COLO668 (cell line): ENCODE measurements around the gene LAMTOR4.

Source experiments
- DNase-seq: peaks from one replicate; lab custom pipeline; 2025; ENCODE audit not compliant: unreplicated experiment; lab: John Stamatoyannopoulos, UW

The LAMTOR4 gene

GRCh38 chr7:100152937-100153666, 4.4 kb downstream of the LAMTOR4 start:
- DNase-seq, result no peak

- no peak for DNase-seq
These were observed 5.2 kb downstream of the LAMTOR4 start for GRCh38 chr7:100153708-100154535.

- DNase-seq, result no peak
These were observed 6.2 kb downstream of the LAMTOR4 start for GRCh38 chr7:100154651-100155491.

DNA sequence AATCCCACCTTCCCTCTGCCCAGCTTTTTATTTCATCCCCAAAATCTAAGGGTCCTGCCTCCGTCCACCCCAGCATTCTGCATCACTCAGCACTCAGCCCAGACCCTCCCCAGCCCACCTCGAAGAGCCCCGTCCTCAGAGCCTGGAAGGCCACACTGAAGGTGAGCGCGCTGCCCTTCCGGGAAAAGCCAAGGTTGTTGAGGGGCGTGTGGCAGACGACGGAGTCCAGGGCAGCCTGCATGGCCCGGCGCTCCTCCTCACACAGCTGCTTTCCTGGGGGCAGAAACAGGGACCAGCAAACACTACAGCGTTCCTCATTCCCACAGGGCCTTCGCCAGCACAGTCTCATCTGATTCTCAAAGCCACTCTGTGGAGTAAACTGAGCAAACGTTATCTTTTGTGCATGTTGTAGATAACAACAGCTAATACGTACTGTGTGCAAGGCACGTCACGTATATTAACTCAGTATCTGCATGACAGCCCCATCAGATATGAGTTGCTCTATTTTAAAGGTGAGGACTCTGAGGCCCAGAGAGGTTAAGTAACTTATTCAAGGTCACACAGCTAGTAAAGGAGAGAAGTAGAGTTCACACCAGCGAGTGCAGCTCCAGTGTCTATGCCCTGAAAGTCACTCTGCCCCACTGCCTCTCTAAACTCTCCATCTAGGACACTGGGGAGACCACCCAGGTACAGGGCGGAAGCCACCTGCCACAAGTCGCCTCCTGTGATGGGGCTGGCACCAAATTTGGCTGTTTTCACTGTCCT, 7.0 kb downstream of the LAMTOR4 start:
- no peak for DNase-seq

- no peak for DNase-seq
These were observed 7.8 kb downstream of the LAMTOR4 start for GRCh38 chr7:100156331-100157068.

DNA sequence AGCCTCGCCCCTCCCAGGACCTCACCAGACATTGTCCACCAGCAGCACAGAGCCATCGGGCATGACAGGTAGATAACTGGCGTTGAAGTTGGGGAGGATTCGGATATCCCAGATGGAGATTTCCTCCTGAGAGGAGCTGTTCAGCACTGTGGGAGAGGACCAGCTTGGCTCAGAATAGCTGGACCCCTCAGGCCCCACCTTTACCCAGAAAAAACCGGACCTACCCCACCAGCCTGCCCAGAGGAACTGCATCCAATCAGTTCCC, 8.3 kb downstream of the LAMTOR4 start:
- DNase-seq, result no peak

- peak; percentile 59 for DNase-seq
These were observed 8.9 kb downstream of the LAMTOR4 start for GRCh38 chr7:100157334-100158228.

GRCh38 chr7:100158229-100159098, 9.7 kb downstream of the LAMTOR4 start, which contains the start of gene TRAPPC14:
Gene TRAPPC14 (minus strand): TSS chr7:100158723. CDS start chr7:100158499, 224 bp downstream.
- peak; percentile 90 for DNase-seq

DNA sequence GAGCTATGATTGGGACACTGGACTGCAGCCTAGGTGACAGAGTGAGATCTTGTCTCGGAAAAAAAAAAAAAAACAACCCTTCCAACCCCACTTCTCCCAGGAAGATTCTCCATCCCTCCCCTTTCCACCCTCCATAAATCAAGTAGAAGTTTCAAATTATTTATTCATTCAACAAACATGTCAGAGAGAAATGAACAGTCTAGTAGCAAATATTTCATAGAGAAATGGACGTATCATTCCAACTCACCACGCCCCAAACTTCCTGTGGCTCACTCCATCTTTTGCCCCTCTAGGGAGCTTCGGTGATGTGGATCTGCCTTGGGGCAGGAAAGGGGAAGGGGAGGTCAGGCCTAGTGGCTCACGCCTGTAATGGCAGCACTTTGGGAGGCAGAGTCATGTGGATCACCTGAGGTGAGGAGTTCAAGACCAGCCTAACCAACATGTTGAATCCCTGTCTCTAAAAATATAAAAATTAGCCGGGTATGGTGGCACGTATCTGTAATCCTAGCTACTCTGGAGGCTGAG, 10.4 kb downstream of the LAMTOR4 start:
- DNase-seq, result no peak

DNA sequence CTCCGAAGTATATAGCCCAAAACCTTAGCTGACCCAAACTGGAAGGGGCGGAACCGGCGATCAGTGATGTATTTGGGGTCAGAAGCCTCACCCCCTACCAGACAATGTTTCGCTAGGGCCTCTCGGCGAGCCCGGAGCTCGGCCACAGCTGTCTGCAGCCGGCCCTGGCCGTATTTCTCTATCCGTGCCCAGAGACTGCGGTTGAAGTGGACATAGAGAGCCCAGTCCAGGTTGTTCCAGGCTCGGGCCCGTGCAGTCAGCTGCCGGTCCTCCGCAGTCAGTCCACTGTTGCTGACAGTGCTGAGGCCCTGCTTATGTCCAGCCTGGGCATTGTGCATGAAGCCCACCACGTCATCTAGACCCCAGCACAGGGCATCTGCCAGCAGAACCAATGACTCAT, 11.3 kb downstream of the LAMTOR4 start:
- DNase-seq, result no peak

- peak; percentile 48 for DNase-seq
These were observed 14.4 kb downstream of the LAMTOR4 start for GRCh38 chr7:100163006-100163531.

GRCh38 chr7:100163871-100164270, 15.2 kb downstream of the LAMTOR4 start:
- no peak for DNase-seq

DNA sequence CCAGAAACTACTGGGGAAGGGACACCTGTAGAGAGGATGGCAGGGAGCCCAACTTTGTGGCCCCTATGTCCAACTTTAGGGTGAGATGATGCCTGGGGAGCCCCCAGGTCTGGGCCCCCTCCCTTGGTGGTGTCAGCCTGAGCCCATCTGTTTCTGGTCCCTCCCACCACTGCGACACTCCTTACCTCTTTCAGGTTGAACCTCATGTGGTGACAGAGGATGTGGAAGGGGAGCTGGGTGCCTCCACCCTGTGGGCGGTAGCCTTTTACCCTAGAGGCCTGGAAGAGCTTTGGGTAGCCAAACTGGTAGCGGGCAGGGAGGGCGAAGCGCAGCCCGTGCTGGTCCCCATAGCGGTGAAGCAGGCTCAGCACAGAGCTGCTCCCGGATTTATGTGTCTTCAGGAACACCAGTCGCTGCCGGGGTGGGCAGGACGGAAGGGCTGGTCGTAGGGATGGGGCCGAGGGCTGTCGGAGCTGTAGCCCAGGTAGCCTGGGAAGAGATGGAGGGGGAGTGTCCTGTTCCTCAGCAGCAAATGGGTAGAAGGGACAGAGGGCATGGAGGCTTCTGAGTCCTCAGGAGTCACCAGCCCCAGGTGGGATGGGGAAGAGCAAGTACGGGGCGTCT, 17.7 kb downstream of the LAMTOR4 start:
- DNase-seq, result no peak

DNA sequence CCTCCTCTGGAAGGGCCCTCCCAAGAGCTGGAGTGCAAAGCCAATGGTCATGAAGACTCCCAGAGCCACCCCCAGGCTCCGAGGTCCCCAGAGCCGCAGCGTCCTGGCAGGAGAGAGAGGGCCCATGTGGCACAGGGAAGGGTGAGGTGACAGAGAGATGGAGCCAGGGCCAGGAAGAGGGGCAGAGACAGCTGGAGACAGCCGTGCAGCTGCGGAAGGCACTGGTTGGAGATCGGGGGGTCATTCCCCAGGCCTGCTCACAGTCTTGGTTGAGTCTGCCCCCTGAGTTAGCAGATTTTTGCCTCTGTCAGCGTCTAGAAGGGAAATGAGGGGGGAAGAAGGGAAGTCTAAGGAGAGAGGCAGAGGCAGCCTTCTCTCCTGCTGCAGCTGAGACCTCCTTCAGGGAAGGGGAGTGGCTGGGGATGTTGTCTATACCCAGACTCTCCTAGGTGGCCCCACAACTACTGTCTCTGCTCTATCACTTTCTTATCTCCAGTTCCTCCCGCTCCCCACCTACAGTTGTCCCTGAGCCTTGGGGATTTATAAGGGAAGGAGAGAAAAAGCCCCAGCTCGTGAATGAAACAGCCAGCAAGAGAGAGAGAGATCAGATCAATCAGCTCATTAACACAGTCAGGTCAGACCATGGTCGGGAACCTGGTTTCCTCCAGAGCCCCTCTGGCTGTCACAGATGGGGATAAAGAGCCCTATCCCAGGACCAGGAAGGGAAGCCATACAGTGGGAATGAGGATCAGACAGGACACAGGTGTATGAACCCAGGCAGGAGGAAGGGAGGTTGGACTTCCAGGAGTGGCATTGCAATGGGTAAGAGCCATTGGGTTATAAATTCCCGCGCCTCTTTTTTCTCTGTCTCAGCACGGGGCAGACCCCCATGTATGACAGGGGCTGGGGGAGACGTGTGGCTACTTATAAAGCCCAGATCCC, 18.5 kb downstream of the LAMTOR4 start:
- DNase-seq, result no peak

- peak; percentile 7 for DNase-seq
These were observed 19.2 kb downstream of the LAMTOR4 start for GRCh38 chr7:100167912-100168323.
